Gastrocnemius medialis (tissue), 4 donors: Measurements from ENCODE around the gene SCNM1.

Source experiments
- CTCF ChIP-seq, 5 experiments: fragments of 450-650 bp in 3 of 5; fragments of 200-600 bp in 2 of 5; sonication (generic) in 2 of 5; IDR thresholded peaks in 4 of 5; conservative IDR thresholded peaks in 1 of 5; 1 replicate in 4 of 5; 2 replicates in 1 of 5; pipeline ENCODE4 v1.5.1; 2016 to 2019; ENCODE audit warnings: antibody characterized with exemption in 5 of 5, mild to moderate bottlenecking in 3 of 5, moderate library complexity in 3 of 5
- POLR2A ChIP-seq, 2 donors: fragments of 450-650 bp; IDR thresholded peaks; one replicate each; pipeline ENCODE4 v1.6.1; 2017; ENCODE audit warnings: antibody characterized with exemption in 2 of 2, mild to moderate bottlenecking in 2 of 2, moderate library complexity in 2 of 2

- TF ChIP-seq CTCF (IDR thresholded peaks at IDR 0.05 in 4 of 5, conservative IDR thresholded peaks at IDR 0.05 in 1 of 5) (no peak), POLR2A (IDR thresholded peaks at IDR 0.05) (no peak)
Observed at GRCh38 chr1:151176514-151177045, 10.6 kb downstream of the SCNM1 start.
